Psoas muscle (tissue), 8 donors: ENCODE results near the gene WDR75. TPM values are rescaled to one million over a fixed set of nuclear protein-coding genes. Genes with fewer than 3 reads are reported as not detected.
A peak's percentile ranks its signal among the peaks of the same experiment; 100 is the strongest.

Experiments
- ATAC-seq, 4 donors: fragments of 200-7000 bp; cut with Tn5 transposase; one replicate each; pipeline ENCODE4 v1.9.1; 2020; ENCODE audit warnings: moderate library complexity in 3 of 4, mild to moderate bottlenecking in 2 of 4
- DNase-seq, 2 donors: peaks; one replicate each; pipeline ENCODE4 v3.0.0-alpha.2; 2020
- H3K27ac ChIP-seq: fragments of 200-600 bp; one replicate; pipeline ENCODE4 v1.8.0; 2022
- H3K27me3 ChIP-seq, 3 donors: fragments of 200-600 bp in 1 of 3; one replicate each; pipeline versions ENCODE4 v1.6.1 to v1.8.0; 2013 to 2022; ENCODE audit warnings: low read length in 2 of 3, mild to moderate bottlenecking in 2 of 3, moderate library complexity in 1 of 3; ENCODE audit not compliant: insufficient read depth in 3 of 3
- H3K36me3 ChIP-seq, 2 donors: fragments of 200-600 bp in 1 of 2; one replicate each; pipeline versions ENCODE4 v1.6.1 to v1.8.0; 2013 to 2022; ENCODE audit warnings: low read depth in 1 of 2, mild to moderate bottlenecking in 1 of 2, moderate library complexity in 1 of 2; ENCODE audit not compliant: insufficient read depth in 1 of 2
- H3K4me1 ChIP-seq: fragments of 200-600 bp; one replicate; pipeline ENCODE4 v1.8.0; 2022
- H3K4me3 ChIP-seq: fragments of 200-600 bp; one replicate; pipeline ENCODE4 v1.8.0; 2022; ENCODE audit warnings: mild to moderate bottlenecking
- H3K9me3 ChIP-seq: fragments of 200-600 bp; one replicate; pipeline ENCODE4 v1.8.0; 2022
- WGBS, 3 donors: extraction: QIAGEN DNeasy Blood & Tissue Kit; methylation state at CpG; one replicate each; pipeline versions ENCODE4 v1.1.6 to v1.1.7; 2013; 5-methylcytosine and 5-hydroxymethylcytosine counted together
- intact Hi-C, 2 donors: fragments of 100-400 bp; cut with DNase I; formaldehyde crosslinking; loops; one replicate each; pipeline versions ENCODE4 v1.11.0 to v1.14.2; 2022
- polyA plus RNA-seq, 3 donors: library from polyadenylated mRNA; stranded (reverse); fragments of 200-250 nt; gene quantifications; one replicate each; pipeline ENCODE4 v1.2.3, GENCODE V29; 2013
- total RNA-seq, 4 donors: library from RNA; stranded (reverse); fragmentation: NEBNext Ultra II Directional in 2 of 4; extraction: Animal tissue kit (Norgen Biotek cat#: 25700) in 2 of 4; gene quantifications; one replicate each; pipeline versions ENCODE4 v1.2.1 to v1.2.4, GENCODE V29; 2021 to 2023
- TF ChIP-seq, protein P1 (sequence below): fragments of 200-600 bp; IDR thresholded peaks from one replicate; pipeline ENCODE4 v1.8.0; 2022; ENCODE audit warnings: antibody characterized with exemption
- donor health status: healthy with polysubstance abuse.
- donor health status: DM: no; HTN: no; CAD: no; lungs with moderate emphysema.
- donor health status: Bipolar disorder and iron deficiency.
- donor health status: healthy.
- donor health status: DM: yes; HTN: yes; CAD: no.
- donor health status: DM: no; HTN: no; CAD: no.
- donor health status: DM: no; HTN: no; CAD: no.
- donor health status: DM: yes; HTN: yes; CAD: no.

The WDR75 gene
- total and polyA plus RNA-seq, 7 donors, result 9.2 to 20.3 (median 17.4) TPM

DNA sequence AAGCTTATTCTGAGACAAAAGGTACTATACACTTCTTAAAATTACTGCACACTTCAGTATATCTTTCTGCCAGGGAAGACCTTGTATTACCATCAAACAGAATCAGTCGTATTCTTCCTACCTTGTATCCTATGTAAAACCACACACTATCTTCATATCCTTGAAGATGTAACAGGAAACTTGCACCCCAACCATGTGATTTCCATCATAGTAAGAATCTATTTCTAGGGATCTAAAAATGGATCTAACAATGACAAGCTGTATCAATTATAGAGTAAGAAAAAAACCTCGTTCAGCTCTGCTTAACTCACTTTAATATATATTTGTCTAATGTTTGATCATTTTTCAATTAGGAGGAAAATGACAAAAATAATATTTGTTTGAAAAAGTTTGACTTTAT is 60.2 kb downstream of the WDR75 start:
- intact Hi-C loops, result loop anchor here in 1 of 2 donors (5.0 kb wide), 1 partner anchor 41 kb away; no protein-coding TSS in a partner anchor
- Histone ChIP-seq H3K36me3 (no peaks in the 10 kb centered on the region), H3K4me1 (peaks cover 10% of the 10 kb centered on the region), H3K9me3 (no peaks in the 10 kb centered on the region), H3K4me3 (peak overlapping the region; percentile 36), H3K27me3 (no peaks in the 10 kb centered on the region), H3K27ac (peak overlapping the region; percentile 80)
- peak; percentile 59 to 85 (median 77) for ATAC-seq
- TF ChIP-seq, protein P1, sequence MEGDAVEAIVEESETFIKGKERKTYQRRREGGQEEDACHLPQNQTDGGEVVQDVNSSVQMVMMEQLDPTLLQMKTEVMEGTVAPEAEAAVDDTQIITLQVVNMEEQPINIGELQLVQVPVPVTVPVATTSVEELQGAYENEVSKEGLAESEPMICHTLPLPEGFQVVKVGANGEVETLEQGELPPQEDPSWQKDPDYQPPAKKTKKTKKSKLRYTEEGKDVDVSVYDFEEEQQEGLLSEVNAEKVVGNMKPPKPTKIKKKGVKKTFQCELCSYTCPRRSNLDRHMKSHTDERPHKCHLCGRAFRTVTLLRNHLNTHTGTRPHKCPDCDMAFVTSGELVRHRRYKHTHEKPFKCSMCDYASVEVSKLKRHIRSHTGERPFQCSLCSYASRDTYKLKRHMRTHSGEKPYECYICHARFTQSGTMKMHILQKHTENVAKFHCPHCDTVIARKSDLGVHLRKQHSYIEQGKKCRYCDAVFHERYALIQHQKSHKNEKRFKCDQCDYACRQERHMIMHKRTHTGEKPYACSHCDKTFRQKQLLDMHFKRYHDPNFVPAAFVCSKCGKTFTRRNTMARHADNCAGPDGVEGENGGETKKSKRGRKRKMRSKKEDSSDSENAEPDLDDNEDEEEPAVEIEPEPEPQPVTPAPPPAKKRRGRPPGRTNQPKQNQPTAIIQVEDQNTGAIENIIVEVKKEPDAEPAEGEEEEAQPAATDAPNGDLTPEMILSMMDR, result no peak
- no peak for DNase-seq
- 24 to 41% (median 26%) methylated on average over 2 of the region's 2 CpGs for WGBS, 3 donors

DNA sequence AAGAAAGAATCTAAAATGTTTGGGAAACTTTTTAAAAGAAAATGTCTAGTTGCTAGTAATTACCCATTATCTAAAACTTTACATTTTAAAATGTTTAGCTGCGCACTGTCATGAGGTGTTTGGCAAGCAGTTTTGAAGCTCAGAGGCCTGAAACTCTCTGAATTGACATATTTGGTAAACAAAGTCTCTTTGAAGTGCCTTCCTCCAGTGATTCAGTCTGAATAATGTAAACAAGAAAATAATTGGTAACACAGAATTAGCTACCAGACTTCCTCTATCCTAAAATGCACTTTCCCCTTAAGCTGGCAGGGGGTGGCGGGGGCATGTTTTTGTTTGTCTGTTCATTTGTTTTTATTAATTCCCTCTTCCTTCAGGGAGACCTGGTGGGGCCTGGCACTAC is 61.4 kb downstream of the WDR75 start:
- ATAC-seq (no peak), DNase-seq (no peak)
- WGBS, 3 donors, result 95 to 97% (median 97%) methylated on average over 2 of the region's 2 CpGs
- intact Hi-C loops, result loop anchor here in 1 of 2 donors (5.0 kb wide), 1 partner anchor 40 kb away; no protein-coding TSS in a partner anchor
- Histone ChIP-seq H3K36me3 (no peaks in the 10 kb centered on the region), H3K9me3 (no peaks in the 10 kb centered on the region), H3K4me3 (no peak overlapping the region), H3K4me1 (peaks cover 10% of the 10 kb centered on the region), H3K27me3 (no peaks in the 10 kb centered on the region), H3K27ac (no peak overlapping the region)
- TF ChIP-seq, protein P1, result no peak

DNA sequence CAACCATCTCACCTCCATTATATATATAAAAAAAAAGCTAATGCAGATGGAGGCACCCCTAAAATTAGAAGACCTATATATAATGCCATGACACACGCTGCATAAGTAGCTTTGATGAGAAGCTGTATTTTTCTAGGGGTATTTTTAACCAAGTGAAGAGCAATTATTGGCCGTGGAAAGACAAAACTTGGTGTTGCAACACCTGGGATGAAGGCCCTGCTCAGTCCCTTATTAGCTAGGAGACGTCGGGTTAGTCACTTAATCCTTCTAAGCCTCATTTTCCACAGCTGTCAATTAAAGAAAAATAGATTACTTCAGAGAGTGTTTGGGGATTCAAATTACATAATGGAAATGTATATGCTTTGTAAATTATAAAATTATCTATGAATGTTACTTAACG is 63.0 kb downstream of the WDR75 start:
- H3K9me3 ChIP-seq, result no peaks in the 10 kb centered on the region
- intact Hi-C loops, result loop anchor here in 1 of 2 donors (5.0 kb wide), 1 partner anchor 38 kb away; no protein-coding TSS in a partner anchor
- H3K4me1 ChIP-seq, result peaks cover 10% of the 10 kb centered on the region
- no peaks in the 10 kb centered on the region for H3K27me3 ChIP-seq
- no peaks in the 10 kb centered on the region for H3K36me3 ChIP-seq
- 39 to 55% (median 39%) methylated on average over 5 of the region's 5 CpGs for WGBS, 3 donors
- DNase-seq (no peak), ATAC-seq (peak; percentile 66 to 93 (median 82))
- no peak overlapping the region for H3K4me3 ChIP-seq
- peak overlapping the region; percentile 28 for H3K27ac ChIP-seq
- TF ChIP-seq, protein P1, result no peak

DNA sequence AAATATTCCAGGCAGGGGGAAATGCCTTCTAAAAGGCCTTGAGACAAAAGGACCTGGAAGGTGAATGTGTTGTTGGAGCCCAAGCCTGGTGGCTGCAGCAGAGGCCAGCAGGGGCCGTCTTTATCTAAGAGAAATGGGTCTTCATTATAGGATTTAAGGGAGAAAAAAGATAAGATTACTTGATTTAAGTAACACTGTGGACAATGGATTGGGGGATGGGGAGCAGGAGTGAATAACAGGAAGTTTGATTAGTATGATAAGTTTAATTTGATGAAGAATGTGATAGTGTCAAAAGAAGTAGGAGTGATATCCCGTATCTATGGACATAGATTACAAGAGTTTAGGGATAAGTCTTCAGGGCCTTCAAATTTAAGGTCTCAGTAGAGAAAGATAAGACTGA is 64.2 kb downstream of the WDR75 start:
- Histone ChIP-seq H3K4me3 (no peak overlapping the region), H3K4me1 (peaks cover 10% of the 10 kb centered on the region), H3K27ac (no peak overlapping the region), H3K9me3 (no peaks in the 10 kb centered on the region), H3K36me3 (no peaks in the 10 kb centered on the region), H3K27me3 (no peaks in the 10 kb centered on the region)
- no peak for DNase-seq
- no peak for ATAC-seq
- intact Hi-C loops, result loop anchor here in 1 of 2 donors (5.0 kb wide), 1 partner anchor 72 kb away; no protein-coding TSS in a partner anchor
- 86 to 95% (median 88%) methylated on average over 2 of the region's 2 CpGs for WGBS, 3 donors
- TF ChIP-seq, protein P1, result no peak

DNA sequence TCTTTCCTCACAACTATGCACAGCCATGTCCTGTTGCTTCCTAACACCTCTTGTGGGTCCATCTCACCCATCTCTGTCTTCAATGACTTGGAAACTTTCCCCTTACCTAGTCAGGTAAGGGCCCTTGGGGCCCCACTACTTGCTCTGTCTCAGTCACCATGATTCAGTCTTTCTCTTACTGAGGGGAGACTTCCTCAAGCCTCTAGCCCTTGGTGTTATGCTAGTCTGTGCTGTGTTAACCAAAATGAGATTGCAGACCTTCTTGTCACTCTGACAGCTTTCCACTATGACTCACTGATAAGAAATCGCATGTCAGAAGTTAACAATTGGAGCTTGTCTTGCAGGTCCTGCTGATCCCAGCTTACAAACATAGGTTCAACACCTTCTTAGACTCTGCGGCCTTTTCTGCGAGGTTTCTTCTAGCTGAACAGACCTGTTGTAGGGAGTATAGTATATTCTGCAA is 65.3 kb downstream of the WDR75 start:
- no peak for DNase-seq
- WGBS, 3 donors, result 89 to 95% (median 92%) methylated on average over 3 of the region's 3 CpGs
- Histone ChIP-seq H3K36me3 (no peaks in the 10 kb centered on the region), H3K4me1 (peaks cover 4% of the 10 kb centered on the region), H3K27ac (no peak overlapping the region), H3K27me3 (no peaks in the 10 kb centered on the region), H3K4me3 (no peak overlapping the region), H3K9me3 (no peaks in the 10 kb centered on the region)
- TF ChIP-seq, protein P1, result no peak
- intact Hi-C loops, result loop anchor here in 1 of 2 donors (5.0 kb wide), 1 partner anchor 71 kb away; no protein-coding TSS in a partner anchor
- ATAC-seq, result no peak
